K562 (cell line): ENCODE data around the gene TNFAIP6. TPM values are rescaled to one million over a fixed set of nuclear protein-coding genes. Genes with fewer than 3 reads are reported as not detected.
"Not testable (repeated sequence)": the region's sequence is repeated elsewhere in the genome, so short reads cannot be mapped to it uniquely, and the experiment has no call there.

Experiments used
- ATAC-seq: fragments of 200-7000 bp; cut with Tn5 transposase; 3 replicates; pipeline ENCODE4 v1.9.1; 2020; ENCODE audit warnings: moderate library complexity
- BruUV-seq: library from RNA; stranded (reverse); fragments of 400-500 nt; replicated peaks from 2 replicates; lab custom pipeline; 2021; lab: Mats Ljungman, UMichigan
- CTCF ChIA-PET: fragments of 300-600 bp; formaldehyde crosslinking; extraction: SDS; loops from one replicate; lab custom pipeline; 2021; ENCODE audit warnings: low intra/inter-chr PET ratio; lab: Yijun Ruan, JAX
- POLR2A ChIA-PET: fragments of 300-600, 350-650 bp; sonication (Branson Sonifier 250); formaldehyde crosslinking; extraction: SDS; loops from one replicate; lab custom pipeline; 2021; ENCODE audit warnings: antibody characterized with exemption, inconsistent platforms; lab: Yijun Ruan, JAX
- DNase-seq, 4 experiments: peaks; one replicate each; pipeline versions ENCODE4 v3.0.0 to v3.0.0-alpha.2; 2011 to 2018; ENCODE audit warnings: low spot score in 3 of 4, mixed read lengths in 3 of 4; ENCODE audit errors: extremely low read depth in 1 of 4
- FAIRE-seq: peaks from 2 replicates; lab custom pipeline; 2011; peaks lifted over from hg19 to GRCh38; lab: Jason Lieb, UNC
- H2AFZ ChIP-seq: 2 replicates; pipeline ENCODE4 v1.6.0; 2011; ENCODE audit warnings: low read depth, low read length, control low read depth, inconsistent platforms
- H3K27ac ChIP-seq: fragments of 200-600 bp; 3 replicates; pipeline ENCODE4 v1.8.0; 2011; ENCODE audit warnings: low read depth, mild to moderate bottlenecking, control low read depth, inconsistent platforms, low read length, moderate library complexity, mixed read lengths; ENCODE audit errors: extremely low read depth
- H3K27me3 ChIP-seq, 2 experiments: fragments of 300-600 bp in 1 of 2; 2 replicates in 1 of 2; 3 replicates in 1 of 2; pipeline versions ENCODE4 v1.6.0 to v1.8.0; 2011; ENCODE audit warnings: inconsistent platforms in 2 of 2, low read length in 2 of 2, mild to moderate bottlenecking in 1 of 2, mixed read lengths in 1 of 2, moderate library complexity in 1 of 2; ENCODE audit not compliant: control insufficient read depth in 2 of 2, insufficient read depth in 2 of 2
- H3K36me3 ChIP-seq: fragments of 300-600 bp; 3 replicates; pipeline ENCODE4 v1.8.0; 2011; ENCODE audit warnings: mild to moderate bottlenecking, low read length, inconsistent platforms; ENCODE audit not compliant: control insufficient read depth, insufficient read depth
- H3K4me1 ChIP-seq, 2 experiments: fragments of 200-600 bp in 1 of 2; replicated peaks in 1 of 2; 2 replicates in 1 of 2; 3 replicates in 1 of 2; pipeline versions ENCODE4 v1.5.1 to v1.8.0; 2011; ENCODE audit warnings: inconsistent platforms in 2 of 2, low read length in 2 of 2, mild to moderate bottlenecking in 1 of 2, mixed read lengths in 1 of 2, moderate library complexity in 1 of 2; ENCODE audit not compliant: control insufficient read depth in 2 of 2, insufficient read depth in 2 of 2
- H3K4me2 ChIP-seq: 2 replicates; pipeline ENCODE4 v1.6.1; 2011; ENCODE audit warnings: low read length, control low read depth, inconsistent platforms, mixed read lengths; ENCODE audit not compliant: insufficient read depth
- H3K4me3 ChIP-seq: fragments of 200-600 bp; sonication (generic), shearing (Covaris generic); 2 replicates; pipeline ENCODE4 v1.5.1; 2016; ENCODE audit warnings: control low read depth, inconsistent platforms
- H3K79me2 ChIP-seq: fragments of 200-600 bp; 3 replicates; pipeline ENCODE4 v1.8.0; 2011; ENCODE audit warnings: low read length, inconsistent platforms; ENCODE audit not compliant: control insufficient read depth, insufficient read depth
- H3K9ac ChIP-seq, 2 experiments: 2 replicates each; pipeline versions ENCODE4 v1.6.0 to v1.6.1; 2011; ENCODE audit warnings: low read depth in 2 of 2, low read length in 2 of 2, control low read depth in 1 of 2, inconsistent platforms in 1 of 2, mild to moderate bottlenecking in 1 of 2, mixed read lengths in 1 of 2; ENCODE audit not compliant: insufficient read depth in 1 of 2
- H3K9me1 ChIP-seq: one replicate; pipeline ENCODE4 v1.6.0; 2011; ENCODE audit warnings: inconsistent platforms, mild to moderate bottlenecking, low read length, moderate library complexity; ENCODE audit not compliant: control insufficient read depth, insufficient read depth
- H3K9me3 ChIP-seq: replicated peaks from 2 replicates; pipeline ENCODE4 v1.5.1; 2011; ENCODE audit warnings: low read depth, low read length, inconsistent platforms; ENCODE audit not compliant: control insufficient read depth, insufficient read depth
- H4K20me1 ChIP-seq: replicated peaks from 2 replicates; pipeline ENCODE4 v1.6.1; 2011; ENCODE audit warnings: low read length, inconsistent platforms, mixed read lengths; ENCODE audit not compliant: control insufficient read depth, insufficient read depth
- CEBPB ChIP-seq: fragments of 450-650 bp; IDR thresholded peaks from 2 replicates; pipeline ENCODE4 v1.6.1; 2016; ENCODE audit warnings: missing genetic modification characterization, missing compliant biosample characterization
- PATZ1 ChIP-seq: fragments of 250-450 bp; sonication (Bioruptor Pico); IDR thresholded peaks from 2 replicates; pipeline ENCODE4 v1.5.0; 2020; ENCODE audit warnings: mild to moderate bottlenecking, borderline replicate concordance
- RBFOX2 ChIP-seq: fragments of 200-400 bp; formaldehyde crosslinking; IDR thresholded peaks from 2 replicates; pipeline ENCODE4 v1.6.1; 2017; ENCODE audit warnings: low read depth, mild to moderate bottlenecking, low read length, moderate library complexity
- WGBS: fragments of 100-300 bp; shearing (Covaris generic); methylation state at CpG from one replicate; pipeline ENCODE4 v1.1.6; 2016; ENCODE audit warnings: low coverage, mixed read lengths; ENCODE audit not compliant: insufficient coverage; ENCODE audit errors: missing lambda C conversion rate; 5-methylcytosine and 5-hydroxymethylcytosine counted together
- in situ Hi-C: fragments of 300-500 bp; cut with MboI; formaldehyde crosslinking; loops from 4 replicates; pipeline ENCODE4 v1.15.0; 2018; ENCODE audit warnings: inconsistent platforms, mixed read lengths
- intact Hi-C: fragments of 100-400 bp; cut with micrococcal nuclease; formaldehyde crosslinking; loops from 2 replicates; pipeline ENCODE4 v1.14.2; 2022
- polyA plus RNA-seq, 8 experiments: library from polyadenylated mRNA; depleted of rRNA in 4 of 8; stranded (reverse) in 5 of 8; unstranded in 3 of 8; fragments of >200 nt; fragmentation: Nextera tagmentation in 2 of 8; fragmentation: Illumina TruSeq in 1 of 8; extraction: Ambion mirVana in 2 of 8; extraction: Trizol in 1 of 8; gene quantifications; 2 replicates each; pipeline versions ENCODE4 v1.2.1 to v1.2.3, GENCODE V29; 2011 to 2014; ENCODE audit warnings: inconsistent platforms in 1 of 8, missing spikeins in 1 of 8
- total RNA-seq, 7 experiments: library from RNA; depleted of rRNA in 6 of 7; stranded (reverse); fragments of >200 nt in 6 of 7; fragmentation: Illumina TruSeq in 2 of 7; extraction: Trizol in 2 of 7; gene quantifications; 2 replicates each; pipeline versions ENCODE4 v1.2.1 to v1.2.3, GENCODE V29; 2011 to 2021; ENCODE audit warnings: low replicate concordance in 1 of 7

The TNFAIP6 gene
- total and polyA plus RNA-seq, 9 of the 15 experiments (the other 6 are each of a cell fraction or from before 2014, with no cell fraction given), result 0.07 to 0.28 (median 0.08) TPM; not detected in 6

- intact Hi-C loops, result no loop called here
- Histone ChIP-seq H3K4me2 (no peak overlapping the region), H2AFZ (no peak overlapping the region), H3K4me3 (no peak overlapping the region), H3K4me1 (no peaks in the 10 kb centered on the region), H3K9ac (no peak overlapping the region), H3K36me3 (peaks cover 98% of the 10 kb centered on the region), H3K9me3 (no peaks in the 10 kb centered on the region), H3K27ac (no peak overlapping the region), H4K20me1 (no peaks in the 10 kb centered on the region), H3K79me2 (peaks cover 77% of the 10 kb centered on the region)
- no peak for DNase-seq
- WGBS, result 93% methylated on average over 3 of the region's 3 CpGs
- TF ChIP-seq RBFOX2 (0 out of 2 replicates have a peak, but pooled peaks have one; percentile 2), PATZ1 (CRISPR knock-in tag) (no peak)
- TF ChIP-seq, all 486 proteins: peak for 1
- in situ Hi-C loops, result no loop called here
- no TSS peak for BruUV-seq
- FAIRE-seq, result no peak
- H3K9me1 ChIP-seq, result no peaks in the 10 kb centered on the region
- ChIA-PET POLR2A (interaction anchor here (1.5 kb wide), 1 partner anchor 8 kb away, joined by 9 read pairs; the partner anchor contains the start of gene RIF1), CTCF (no interaction called here)
- peak; percentile 7; the same call in 1 of the 3 replicates for ATAC-seq
- H3K27me3 ChIP-seq, result no peaks in the 10 kb centered on the region; a peak in 1 of 5 replicates
These were observed 60.3 kb downstream of the TNFAIP6 start for GRCh38 chr2:151417650-151418049.

- H3K36me3 ChIP-seq, result peaks cover 99% of the 10 kb centered on the region
- H2AFZ ChIP-seq, BruUV-seq, H3K4me2 ChIP-seq, ATAC-seq, FAIRE-seq, H3K9me1 ChIP-seq, H4K20me1 ChIP-seq, H3K9ac ChIP-seq, CTCF ChIA-PET, H3K4me3 ChIP-seq, in situ Hi-C loops, intact Hi-C loops, H3K27ac ChIP-seq, H3K4me1 ChIP-seq, H3K27me3 ChIP-seq, DNase-seq, H3K9me3 ChIP-seq: not testable (repeated sequence)
- WGBS, result 95% methylated on average over 12 of the region's 12 CpGs
- H3K79me2 ChIP-seq, result peaks cover 81% of the 10 kb centered on the region
- POLR2A ChIA-PET, result interaction anchor here (2.5 to 2.6 kb wide), 2 partner anchors 10 to 12 kb away, joined by 8 to 14 read pairs; partner anchors contain the start of gene RIF1
- peak; percentile 78 for TF ChIP-seq CEBPB
These were observed 64.3 kb downstream of the TNFAIP6 start for GRCh38 chr2:151421681-151422080.
